ENCODE data around the gene ATP5MG. TPM values are rescaled to one million over a fixed set of nuclear protein-coding genes. Genes with fewer than 3 reads are reported as not detected.

The ATP5MG gene
- total RNA-seq, 2 experiments from 2014 or later: 275 to 298 TPM

DNA sequence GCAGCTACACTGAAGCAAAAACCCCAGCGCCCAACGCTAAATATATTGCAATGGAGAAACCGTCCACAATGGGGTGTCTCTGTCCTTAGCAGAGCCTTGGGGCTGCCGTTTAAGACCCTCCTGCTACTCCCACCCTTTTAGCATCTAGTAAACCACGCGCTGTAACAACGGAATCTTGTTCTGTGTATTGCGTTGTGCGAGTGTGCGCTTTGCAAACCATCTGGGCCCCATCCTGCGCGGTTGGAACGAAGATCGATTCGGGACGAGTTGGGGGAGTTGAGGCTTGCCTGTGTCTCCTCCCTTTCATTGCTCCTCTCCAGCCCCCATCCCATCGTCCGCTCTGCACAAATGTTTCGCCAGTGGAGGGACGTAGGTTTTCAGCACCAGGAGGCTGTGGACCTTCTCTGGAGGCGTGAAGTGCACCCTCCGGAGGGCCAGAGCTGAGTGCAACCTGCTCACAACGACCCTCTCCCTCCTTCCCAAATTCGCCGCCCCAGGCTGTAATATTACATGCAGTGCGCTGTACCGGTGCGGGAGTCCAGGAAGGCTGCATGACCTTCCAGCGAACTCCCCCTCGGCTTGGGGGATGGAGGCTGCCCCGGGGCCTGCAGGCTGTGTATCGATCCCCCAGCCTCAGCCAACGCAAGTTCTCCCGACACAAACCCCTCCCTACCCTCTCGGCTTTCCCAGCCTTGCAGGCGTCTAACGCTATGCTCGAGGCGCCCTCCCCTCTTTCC, 33.3 kb downstream of the ATP5MG start:
- peaks cover 13% of the 10 kb centered on the region for H3K36me3 Mint-ChIP-seq (ENCODE audit: low read depth)
- H3K4me1 Mint-ChIP-seq (ENCODE audit: low read depth): peaks cover 27% of the 10 kb centered on the region
- peak overlapping the region; percentile 88 for H3K4me3 Mint-ChIP-seq
- DNase-seq: peak; percentile 79
- ChIA-PET CTCF (interaction anchor here (0.7 to 2.2 kb wide), 18 partner anchors 10 to 263 kb away, joined by 3 to 12 read pairs (median 4); partner anchors contain the start of gene ATP5MG), POLR2A (interaction anchor here (0.6 to 2.1 kb wide), 14 partner anchors 11 to 354 kb away, joined by 3 to 24 read pairs (median 4); partner anchors contain the start of genes ATP5MG, CD3D and UBE4A)
- peak overlapping the region; percentile 90 for H3K27ac Mint-ChIP-seq
- peaks cover 3% of the 10 kb centered on the region for H3K27me3 Mint-ChIP-seq (ENCODE audit: low read depth)
- peak; percentile 38 for ATAC-seq
- H3K9me3 Mint-ChIP-seq (ENCODE audit: insufficient read depth): no peaks in the 10 kb centered on the region

DNA sequence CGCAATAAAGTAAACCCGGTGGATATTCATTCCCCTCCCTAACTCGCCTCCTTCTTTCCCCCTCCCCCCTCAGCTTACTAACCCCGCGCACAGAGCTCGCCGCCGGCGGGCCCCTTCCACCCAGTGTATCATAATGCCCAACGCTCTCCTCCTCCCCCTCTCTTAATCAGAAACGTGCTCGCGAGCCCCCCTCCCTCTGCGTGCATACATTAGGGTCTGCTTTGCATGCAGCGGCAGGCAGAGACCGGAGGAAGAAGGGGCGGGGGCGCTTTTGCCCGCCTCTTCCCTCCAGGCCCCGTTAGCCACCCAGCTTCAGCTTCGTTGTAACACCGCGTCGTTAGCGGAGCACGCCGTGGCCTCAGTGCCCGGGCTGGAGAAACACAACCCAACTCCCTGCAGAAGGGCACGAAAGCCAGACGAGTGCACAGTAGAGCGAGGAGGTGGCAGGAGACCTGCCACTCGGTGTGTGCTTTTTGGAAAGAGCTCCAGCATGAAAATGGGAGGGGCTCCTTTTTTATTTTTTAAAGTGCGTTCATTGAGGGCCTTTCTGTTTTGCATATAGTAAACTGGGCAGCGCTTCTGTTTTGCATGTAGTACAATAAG, 34.0 kb downstream of the ATP5MG start:
- peaks cover 3% of the 10 kb centered on the region for H3K27me3 Mint-ChIP-seq (ENCODE audit: low read depth)
- ATAC-seq (peak; percentile 28), DNase-seq (peak; percentile 77)
- H3K9me3 Mint-ChIP-seq (ENCODE audit: insufficient read depth): no peaks in the 10 kb centered on the region
- CTCF ChIA-PET: interaction anchor here (0.8 to 2.2 kb wide), 17 partner anchors 8 to 264 kb away, joined by 3 to 12 read pairs (median 4); partner anchors contain the start of gene ATP5MG
- H3K36me3 Mint-ChIP-seq (ENCODE audit: low read depth): peaks cover 19% of the 10 kb centered on the region
- peaks cover 33% of the 10 kb centered on the region for H3K4me1 Mint-ChIP-seq (ENCODE audit: low read depth)
- peak overlapping the region; percentile 88 for H3K4me3 Mint-ChIP-seq
- H3K27ac Mint-ChIP-seq: peak overlapping the region; percentile 90
- POLR2A ChIA-PET: interaction anchor here (0.8 to 2.1 kb wide), 16 partner anchors 11 to 354 kb away, joined by 3 to 24 read pairs (median 4); partner anchors contain the start of genes ATP5MG, CD3D and UBE4A

DNA sequence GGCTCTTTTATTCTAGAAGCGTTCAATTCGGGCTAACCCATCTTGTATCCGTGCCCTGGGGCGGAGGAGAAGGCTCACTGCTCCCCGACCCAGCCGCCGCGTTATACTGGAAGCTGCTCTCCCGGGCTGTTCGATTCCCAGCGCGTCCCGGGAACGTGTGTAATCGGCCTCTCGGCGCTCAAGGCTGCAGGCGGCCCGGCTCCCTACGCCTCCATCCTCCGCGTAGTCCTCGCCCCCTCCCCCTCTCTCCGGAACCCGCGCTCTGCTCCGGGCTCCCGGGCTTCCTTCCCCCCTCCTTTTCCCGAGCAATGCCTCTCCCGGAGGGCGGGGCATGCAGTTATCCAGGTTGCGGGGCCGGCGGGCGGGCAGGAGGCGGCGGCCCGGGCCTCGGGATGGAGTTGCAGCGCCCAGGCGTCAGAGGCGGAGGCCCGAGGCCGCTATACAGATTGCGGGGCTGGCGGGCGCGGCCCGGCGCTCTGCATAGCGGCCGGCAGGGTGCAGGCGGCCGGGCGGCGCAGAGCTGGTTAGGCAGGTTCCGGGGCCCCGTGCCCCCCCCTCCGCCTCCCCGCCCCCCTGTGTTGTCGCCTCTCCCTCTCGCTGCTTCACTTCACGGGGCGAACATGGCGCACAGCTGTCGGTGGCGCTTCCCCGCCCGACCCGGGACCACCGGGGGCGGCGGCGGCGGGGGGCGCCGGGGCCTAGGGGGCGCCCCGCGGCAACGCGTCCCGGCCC, 34.7 kb downstream of the ATP5MG start, which contains the start of gene KMT2A:
TSS of gene KMT2A (plus strand) at position 600 of the 732 bp plus-strand sequence. CDS start at position 621, 21 bp downstream.
- peaks cover 3% of the 10 kb centered on the region for H3K27me3 Mint-ChIP-seq (ENCODE audit: low read depth)
- ChIA-PET CTCF (interaction anchor here (0.8 to 2.2 kb wide), 11 partner anchors 9 to 57 kb away, joined by 3 to 12 read pairs (median 4); partner anchors contain the start of gene ATP5MG), POLR2A (interaction anchor here (0.6 to 2.1 kb wide), 18 partner anchors 10 to 131 kb away, joined by 3 to 24 read pairs (median 4); partner anchors contain the start of genes ATP5MG, CD3D and UBE4A)
- peaks cover 40% of the 10 kb centered on the region for H3K4me1 Mint-ChIP-seq (ENCODE audit: low read depth)
- peak within 1 kb of the TSS; percentile 90 for H3K27ac Mint-ChIP-seq
- peak within 1 kb of the TSS; percentile 89 for H3K4me3 Mint-ChIP-seq
- peaks cover 24% of the 10 kb centered on the region for H3K36me3 Mint-ChIP-seq (ENCODE audit: low read depth)
- ATAC-seq (peak; percentile 50), DNase-seq (peak; percentile 92)
- no peaks in the 10 kb centered on the region for H3K9me3 Mint-ChIP-seq (ENCODE audit: insufficient read depth)

DNA sequence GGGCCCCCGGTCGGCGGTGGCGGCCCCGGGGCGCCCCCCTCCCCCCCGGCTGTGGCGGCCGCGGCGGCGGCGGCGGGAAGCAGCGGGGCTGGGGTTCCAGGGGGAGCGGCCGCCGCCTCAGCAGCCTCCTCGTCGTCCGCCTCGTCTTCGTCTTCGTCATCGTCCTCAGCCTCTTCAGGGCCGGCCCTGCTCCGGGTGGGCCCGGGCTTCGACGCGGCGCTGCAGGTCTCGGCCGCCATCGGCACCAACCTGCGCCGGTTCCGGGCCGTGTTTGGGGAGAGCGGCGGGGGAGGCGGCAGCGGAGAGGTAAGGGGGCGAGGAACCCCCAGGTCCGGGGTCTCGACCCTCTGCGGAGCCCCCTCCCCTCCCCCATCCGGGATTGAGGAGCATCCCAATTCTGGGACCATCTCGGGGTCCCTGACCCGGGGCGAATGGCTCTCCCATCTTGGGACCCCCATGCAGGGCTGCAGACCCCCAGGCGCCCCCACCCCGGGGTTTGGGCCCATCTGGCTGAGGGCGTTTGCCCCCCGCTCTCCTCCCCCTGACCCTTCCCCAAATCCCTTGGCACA, 35.3 kb downstream of the ATP5MG start:
- CTCF ChIA-PET: interaction anchor here (1.0 to 2.0 kb wide), 4 partner anchors 9 to 56 kb away, joined by 4 to 12 read pairs (median 6); no protein-coding TSS in a partner anchor
- Mint-ChIP-seq H3K9me3 (ENCODE audit: insufficient read depth) (no peaks in the 10 kb centered on the region), H3K27me3 (ENCODE audit: low read depth) (peaks cover 3% of the 10 kb centered on the region), H3K4me3 (peak overlapping the region; percentile 89), H3K4me1 (ENCODE audit: low read depth) (peaks cover 47% of the 10 kb centered on the region), H3K27ac (peak overlapping the region; percentile 89), H3K36me3 (ENCODE audit: low read depth) (peaks cover 29% of the 10 kb centered on the region)
- ATAC-seq: peak; percentile 22
- DNase-seq: peak; percentile 55
- POLR2A ChIA-PET: interaction anchor here (0.6 to 2.1 kb wide), 12 partner anchors 12 to 132 kb away, joined by 3 to 24 read pairs (median 5); partner anchors contain the start of genes ATP5MG, CD3D and UBE4A

DNA sequence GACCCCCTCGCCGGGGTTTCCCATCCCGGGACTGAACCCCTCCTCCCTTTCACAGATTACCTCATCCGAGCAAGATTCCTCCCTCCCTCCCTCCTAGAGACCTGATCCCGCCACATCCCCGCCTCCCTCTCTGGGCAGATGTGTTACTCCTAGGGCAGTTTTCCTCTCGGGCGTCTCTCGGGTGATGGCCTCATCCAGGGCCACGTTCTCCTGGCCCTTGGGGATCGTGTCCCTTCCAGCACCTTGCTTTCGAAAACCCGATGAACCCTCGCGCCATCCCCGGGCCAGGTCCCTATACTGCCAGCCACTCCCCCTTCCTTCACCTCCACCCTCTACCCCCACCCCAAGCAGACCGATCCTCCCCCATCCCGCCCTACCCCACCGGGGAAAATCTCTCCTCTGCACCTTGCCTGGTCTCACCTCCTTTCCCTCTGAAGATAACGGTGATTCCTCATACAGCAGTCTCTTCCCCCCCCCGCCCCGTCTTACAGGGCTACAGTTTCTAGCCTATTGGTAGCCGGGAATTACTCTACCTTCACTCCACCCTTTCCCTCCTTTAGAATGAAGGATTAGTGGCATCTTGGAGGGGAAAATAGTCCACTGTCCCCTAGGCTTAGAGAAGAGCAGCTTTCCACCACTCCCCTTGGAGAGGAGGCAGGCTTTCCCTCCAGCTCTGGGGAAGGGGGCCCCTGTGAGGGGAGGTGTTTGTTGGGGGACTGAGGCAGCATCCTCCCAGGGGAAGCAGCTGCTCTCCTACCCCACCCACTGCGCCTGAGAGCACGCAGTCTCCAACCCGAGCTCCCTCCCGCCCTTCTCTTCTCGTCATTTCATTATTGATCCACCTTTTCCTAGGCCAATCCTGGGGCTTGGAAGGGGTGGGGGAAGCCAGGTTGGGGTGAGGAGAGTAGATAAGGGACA, 36.1 kb downstream of the ATP5MG start:
- Mint-ChIP-seq H3K9me3 (ENCODE audit: insufficient read depth) (no peaks in the 10 kb centered on the region), H3K27me3 (ENCODE audit: low read depth) (no peaks in the 10 kb centered on the region), H3K4me1 (ENCODE audit: low read depth) (peaks cover 54% of the 10 kb centered on the region), H3K4me3 (peak overlapping the region; percentile 89), H3K27ac (peak overlapping the region; percentile 89), H3K36me3 (ENCODE audit: low read depth) (peaks cover 34% of the 10 kb centered on the region)
- DNase-seq: peak; percentile 64
- POLR2A ChIA-PET: interaction anchor here (1.0 to 1.9 kb wide), 3 partner anchors 10 to 38 kb away, joined by 3 to 7 read pairs (median 5); no protein-coding TSS in a partner anchor
- CTCF ChIA-PET: interaction anchor here (1.0 to 1.7 kb wide), 3 partner anchors 11 to 39 kb away, joined by 4 read pairs; no protein-coding TSS in a partner anchor
- ATAC-seq: no peak

DNA sequence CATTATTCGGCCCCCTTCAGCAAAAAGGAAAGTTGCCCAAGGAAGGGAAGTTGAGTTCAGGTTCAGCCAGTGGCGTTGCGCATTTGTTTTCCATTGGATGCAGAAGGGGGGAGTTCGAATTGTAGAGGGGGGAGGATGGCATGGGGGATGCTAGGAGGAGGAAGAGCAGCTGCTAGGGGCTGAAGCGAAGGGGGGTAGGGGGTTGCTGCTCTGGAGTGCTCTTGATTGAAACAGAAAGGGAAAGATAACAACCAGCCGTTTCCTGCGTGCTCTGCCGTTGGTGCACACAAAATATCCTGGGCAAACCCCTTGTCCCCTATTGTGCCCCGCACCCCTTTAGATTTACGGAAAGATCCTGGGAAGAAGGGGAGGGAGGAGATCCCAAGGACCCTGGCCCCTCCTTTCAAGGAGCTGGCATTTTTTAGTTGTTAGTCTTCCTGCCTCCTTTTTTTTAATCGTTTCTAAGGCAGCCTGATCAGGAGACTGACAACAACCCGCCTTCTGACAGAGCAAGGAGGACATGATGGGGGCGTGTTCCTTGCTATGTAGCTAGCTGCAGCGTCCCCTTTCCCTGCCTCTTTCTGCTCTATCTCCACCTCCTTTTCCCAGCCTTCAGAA, 37.0 kb downstream of the ATP5MG start:
- POLR2A ChIA-PET: interaction anchor here (1.0 to 1.9 kb wide), 3 partner anchors 9 to 39 kb away, joined by 3 to 7 read pairs (median 5); no protein-coding TSS in a partner anchor

DNA sequence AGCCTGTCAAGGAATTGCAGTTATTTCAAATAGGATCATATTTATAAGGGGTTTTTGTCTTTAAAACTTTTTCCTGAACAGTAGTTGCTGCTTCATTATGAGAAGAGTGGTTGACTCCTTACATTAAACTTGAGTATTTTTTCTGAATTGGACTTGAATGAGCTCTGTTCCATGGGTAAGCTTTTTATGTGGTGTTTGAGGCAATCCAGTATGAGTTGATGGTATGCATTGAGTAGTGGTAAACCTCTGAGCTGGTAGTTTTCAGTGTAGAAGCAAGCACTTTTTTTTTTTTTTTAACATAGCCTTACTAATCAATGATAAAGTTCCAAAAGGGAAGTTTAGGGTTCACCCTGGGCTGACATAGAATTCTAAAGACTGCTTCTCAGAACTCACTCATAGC, 38.2 kb downstream of the ATP5MG start:
- Mint-ChIP-seq H3K27me3 (ENCODE audit: low read depth) (no peaks in the 10 kb centered on the region), H3K4me1 (ENCODE audit: low read depth) (peaks cover 65% of the 10 kb centered on the region), H3K27ac (peak overlapping the region; percentile 69), H3K36me3 (ENCODE audit: low read depth) (peaks cover 36% of the 10 kb centered on the region), H3K4me3 (peak overlapping the region; percentile 89), H3K9me3 (ENCODE audit: insufficient read depth) (no peaks in the 10 kb centered on the region)
- DNase-seq (no peak), ATAC-seq (no peak)
- ChIA-PET CTCF (interaction anchor here (1.0 to 1.9 kb wide), 7 partner anchors 8 to 49 kb away, joined by 3 to 11 read pairs (median 3); no protein-coding TSS in a partner anchor), POLR2A (interaction anchor here (0.6 kb wide), 1 partner anchor 287 kb away, joined by 5 read pairs; the partner anchor contains the start of gene SCN4B)

More for the DNA sequence above, 37.0 kb downstream of the ATP5MG start:
- Mint-ChIP-seq H3K27me3 (ENCODE audit: low read depth) (no peaks in the 10 kb centered on the region), H3K36me3 (ENCODE audit: low read depth) (peaks cover 34% of the 10 kb centered on the region), H3K4me1 (ENCODE audit: low read depth) (peaks cover 64% of the 10 kb centered on the region), H3K4me3 (peak overlapping the region; percentile 89), H3K9me3 (ENCODE audit: insufficient read depth) (no peaks in the 10 kb centered on the region), H3K27ac (peak overlapping the region; percentile 89)
- DNase-seq (peak; percentile 74), ATAC-seq (peak; percentile 26)
- CTCF ChIA-PET: interaction anchor here (0.9 to 1.9 kb wide), 5 partner anchors 10 to 40 kb away, joined by 3 to 11 read pairs (median 4); no protein-coding TSS in a partner anchor

DNA sequence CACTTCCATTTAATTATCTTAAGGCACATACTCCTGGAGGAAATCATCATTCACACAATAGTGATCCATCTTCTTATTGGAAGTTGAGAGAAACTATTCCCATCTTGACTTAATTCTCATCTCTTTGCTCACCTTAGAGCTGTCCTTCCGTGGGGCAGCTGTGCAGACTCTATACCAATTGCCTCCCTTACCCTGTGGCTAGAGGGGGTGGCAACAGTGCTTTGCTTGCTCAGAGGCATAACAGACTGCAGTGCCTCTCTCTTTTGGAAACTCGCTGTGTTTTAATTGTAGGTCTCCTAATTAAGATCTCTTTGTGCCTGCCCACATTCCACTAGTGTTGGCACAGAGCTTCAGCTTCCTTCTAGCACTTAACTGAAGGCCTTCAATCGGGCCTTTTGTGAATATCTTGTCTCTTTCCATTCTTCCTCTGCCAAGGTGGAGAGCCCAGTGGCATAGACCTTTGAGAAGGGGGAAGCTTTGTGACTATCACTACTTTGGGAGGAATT, 40.4 kb downstream of the ATP5MG start:
- H3K9me3 Mint-ChIP-seq (ENCODE audit: insufficient read depth): no peaks in the 10 kb centered on the region
- H3K27me3 Mint-ChIP-seq (ENCODE audit: low read depth): no peaks in the 10 kb centered on the region
- ATAC-seq (no peak), DNase-seq (no peak)
- H3K27ac Mint-ChIP-seq: peak overlapping the region; percentile 4
- H3K4me1 Mint-ChIP-seq (ENCODE audit: low read depth): peaks cover 72% of the 10 kb centered on the region
- H3K36me3 Mint-ChIP-seq (ENCODE audit: low read depth): peaks cover 47% of the 10 kb centered on the region
- no peak overlapping the region for H3K4me3 Mint-ChIP-seq
- CTCF ChIA-PET: interaction anchor here (0.6 to 2.3 kb wide), 3 partner anchors 43 to 71 kb away, joined by 3 to 7 read pairs (median 4); no protein-coding TSS in a partner anchor
- POLR2A ChIA-PET: interaction anchor here (0.6 to 1.2 kb wide), 3 partner anchors 41 to 653 kb away, joined by 3 to 7 read pairs (median 3); a partner anchor contains a TSS

DNA sequence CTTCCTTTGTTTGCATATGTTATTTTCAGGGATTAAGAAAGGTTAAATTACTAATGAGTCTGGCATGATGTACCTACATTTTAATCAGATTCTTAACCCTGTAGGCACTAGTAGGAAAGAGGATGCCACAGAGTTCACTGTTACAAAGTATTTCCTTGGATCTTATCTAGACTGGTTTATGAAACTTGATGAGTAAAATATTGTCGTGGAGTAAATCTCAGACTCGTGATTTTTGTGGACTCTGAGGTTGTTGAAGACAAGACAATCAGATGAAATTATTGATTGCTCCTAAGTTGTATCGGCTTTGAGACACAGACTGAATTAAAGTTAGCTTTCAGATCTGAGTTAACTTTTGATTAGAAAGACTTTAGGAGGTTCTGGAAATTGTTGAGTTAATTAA, 40.9 kb downstream of the ATP5MG start:
- Mint-ChIP-seq H3K9me3 (ENCODE audit: insufficient read depth) (no peaks in the 10 kb centered on the region), H3K4me1 (ENCODE audit: low read depth) (peaks cover 77% of the 10 kb centered on the region), H3K27ac (peak overlapping the region; percentile 4), H3K4me3 (no peak overlapping the region), H3K27me3 (ENCODE audit: low read depth) (no peaks in the 10 kb centered on the region), H3K36me3 (ENCODE audit: low read depth) (peaks cover 49% of the 10 kb centered on the region)
- ATAC-seq (no peak), DNase-seq (no peak)
- ChIA-PET CTCF (interaction anchor here (0.6 to 2.3 kb wide), 3 partner anchors 44 to 71 kb away, joined by 3 to 7 read pairs (median 4); no protein-coding TSS in a partner anchor), POLR2A (interaction anchor here (0.6 to 1.2 kb wide), 3 partner anchors 41 to 653 kb away, joined by 3 to 7 read pairs (median 3); a partner anchor contains a TSS)
